IMR-90 (cell line): ENCODE data around the gene ARHGEF1. TPM values are rescaled to one million over a fixed set of nuclear protein-coding genes. Genes with fewer than 3 reads are reported as not detected.

ENCODE experiments used
- ATAC-seq: fragments of 200-7000 bp; cut with Tn5 transposase; 2 replicates; pipeline ENCODE4 v1.9.1; 2020; ENCODE audit warnings: low read depth, mild to moderate bottlenecking, moderate library complexity
- BruUV-seq: library from RNA; stranded (reverse); fragments of 400-500 nt; replicated peaks from 2 replicates; lab custom pipeline; 2021; lab: Mats Ljungman, UMichigan
- CTCF ChIA-PET: fragments of 300-600 bp; formaldehyde crosslinking; extraction: SDS; loops from one replicate; lab custom pipeline; 2021; ENCODE audit warnings: antibody characterized with exemption; lab: Yijun Ruan, JAX
- POLR2A ChIA-PET: fragments of 300-600 bp; sonication (Branson Sonifier 250); formaldehyde crosslinking; loops from one replicate; lab custom pipeline; 2022; ENCODE audit warnings: antibody characterized with exemption; ENCODE audit not compliant: unreplicated experiment; lab: Charles Lee
- DNase-seq: peaks from one replicate; pipeline ENCODE4 v3.0.0; 2013
- H2AFZ ChIP-seq: replicated peaks from 2 replicates; pipeline ENCODE3; 2013; ENCODE audit warnings: low read length, mild to moderate bottlenecking; ENCODE audit not compliant: poor library complexity
- H2AK5ac ChIP-seq: 2 replicates; pipeline ENCODE4 v1.6.1; 2013; ENCODE audit warnings: low read depth, low read length, inconsistent platforms
- H2AK9ac ChIP-seq: replicated peaks from 2 replicates; pipeline ENCODE3; 2013; ENCODE audit warnings: mild to moderate bottlenecking, low read depth, low read length, moderate library complexity; ENCODE audit not compliant: poor library complexity
- H2BK120ac ChIP-seq: 2 replicates; pipeline ENCODE4 v1.6.1; 2013; ENCODE audit warnings: low read depth, low read length, inconsistent platforms
- H2BK15ac ChIP-seq: 3 replicates; pipeline ENCODE4 v1.6.1; 2013; ENCODE audit warnings: low read depth, low read length, inconsistent platforms
- H2BK20ac ChIP-seq: 2 replicates; pipeline ENCODE4 v1.6.1; 2013; ENCODE audit warnings: low read depth, mild to moderate bottlenecking, inconsistent platforms, low read length, moderate library complexity
- H2BK5ac ChIP-seq: 2 replicates; pipeline ENCODE4 v1.6.1; 2013; ENCODE audit warnings: mild to moderate bottlenecking, low read depth, low read length, inconsistent platforms; ENCODE audit not compliant: poor library complexity, severe bottlenecking
- H3K14ac ChIP-seq: replicated peaks from 2 replicates; pipeline ENCODE4 v1.6.1; 2013; ENCODE audit warnings: low read depth, low read length, inconsistent platforms
- H3K18ac ChIP-seq: 2 replicates; pipeline ENCODE4 v1.6.1; 2013; ENCODE audit warnings: low read depth, low read length, control low read depth
- H3K23ac ChIP-seq: 2 replicates; pipeline ENCODE4 v1.6.1; 2013; ENCODE audit warnings: low read depth, low read length, inconsistent platforms
- H3K27ac ChIP-seq: 2 replicates; pipeline ENCODE4 v1.5.1; 2013; ENCODE audit warnings: mild to moderate bottlenecking, control low read depth, low read length; ENCODE audit not compliant: insufficient read depth
- H3K27me3 ChIP-seq: 2 replicates; pipeline ENCODE4 v1.6.1; 2013; ENCODE audit warnings: low read length; ENCODE audit not compliant: control insufficient read depth, insufficient read depth
- H3K36me3 ChIP-seq: 2 replicates; pipeline ENCODE4 v1.6.1; 2013; ENCODE audit warnings: low read length, mixed read lengths; ENCODE audit not compliant: control insufficient read depth, insufficient read depth
- H3K4ac ChIP-seq: 2 replicates; pipeline ENCODE4 v1.6.1; 2013; ENCODE audit warnings: low read depth, low read length, inconsistent platforms
- H3K4me1 ChIP-seq: 2 replicates; pipeline ENCODE4 v1.6.1; 2013; ENCODE audit warnings: low read length, mixed read lengths; ENCODE audit not compliant: control insufficient read depth, insufficient read depth
- H3K4me2 ChIP-seq: 2 replicates; pipeline ENCODE4 v1.6.1; 2013; ENCODE audit warnings: low read depth, mild to moderate bottlenecking, control low read depth, low read length, moderate library complexity
- H3K4me3 ChIP-seq: 2 replicates; pipeline ENCODE4 v1.5.1; 2013; ENCODE audit warnings: low read depth, mild to moderate bottlenecking, control low read depth, low read length, moderate library complexity; ENCODE audit not compliant: insufficient read depth
- H3K56ac ChIP-seq: 2 replicates; pipeline ENCODE4 v1.6.1; 2013; ENCODE audit warnings: low read length, inconsistent platforms; ENCODE audit not compliant: insufficient read depth; ENCODE audit errors: extremely low read depth
- H3K79me1 ChIP-seq, 2 experiments: 2 replicates each; pipeline ENCODE4 v1.6.1; 2013; ENCODE audit warnings: low read length in 2 of 2, inconsistent platforms in 1 of 2, low read depth in 1 of 2
- H3K9ac ChIP-seq: 2 replicates; pipeline ENCODE4 v1.6.1; 2013; ENCODE audit warnings: low read depth, low read length, control low read depth
- H3K9me1 ChIP-seq: 2 replicates; pipeline ENCODE4 v1.6.1; 2013; ENCODE audit warnings: low read length, inconsistent platforms; ENCODE audit not compliant: insufficient read depth
- H3K9me3 ChIP-seq: 2 replicates; pipeline ENCODE4 v1.6.1; 2013; ENCODE audit warnings: low read length; ENCODE audit not compliant: control insufficient read depth, insufficient read depth
- H4K20me1 ChIP-seq: 2 replicates; pipeline ENCODE4 v1.6.1; 2013; ENCODE audit warnings: low read length, inconsistent platforms; ENCODE audit not compliant: insufficient read depth
- H4K5ac ChIP-seq: 2 replicates; pipeline ENCODE4 v1.6.1; 2013; ENCODE audit warnings: mild to moderate bottlenecking, low read depth, low read length, control low read depth
- H4K8ac ChIP-seq, 2 experiments: 2 replicates each; pipeline ENCODE4 v1.6.1; 2013; ENCODE audit warnings: low read depth in 2 of 2, low read length in 2 of 2, control low read depth in 1 of 2, inconsistent platforms in 1 of 2
- H4K91ac ChIP-seq: 2 replicates; pipeline ENCODE4 v1.6.1; 2013; ENCODE audit warnings: low read depth, low read length, inconsistent platforms; ENCODE audit not compliant: insufficient read depth
- CHD1 ChIP-seq: IDR thresholded peaks from 2 replicates; pipeline ENCODE4 v1.6.1; 2012; ENCODE audit warnings: low read depth, low read length, improper control_type of control experiment
- CTCF ChIP-seq: conservative IDR thresholded peaks from 2 replicates; pipeline ENCODE4 v1.5.1; 2012; ENCODE audit warnings: mild to moderate bottlenecking, low read depth, low read length, improper control_type of control experiment
- ELK1 ChIP-seq: fragments of 150-350 bp; IDR thresholded peaks from 2 replicates; pipeline ENCODE4 v1.6.1; 2016; ENCODE audit warnings: low read depth, mild to moderate bottlenecking, low read length, moderate library complexity, borderline replicate concordance
- FOS ChIP-seq: fragments of 150-350 bp; IDR thresholded peaks from 2 replicates; pipeline ENCODE4 v1.6.1; 2016; ENCODE audit warnings: low read depth, low read length
- MXI1 ChIP-seq: IDR thresholded peaks from 2 replicates; pipeline ENCODE4 v1.6.1; 2012; ENCODE audit warnings: low read depth, mild to moderate bottlenecking, low read length, moderate library complexity, borderline replicate concordance
- POLR2A ChIP-seq: IDR thresholded peaks from 2 replicates; pipeline ENCODE4 v1.6.1; 2012; ENCODE audit warnings: mild to moderate bottlenecking, low read depth, low read length
- RAD21 ChIP-seq: IDR thresholded peaks from 2 replicates; pipeline ENCODE4 v1.6.1; 2012; ENCODE audit warnings: low read length, improper control_type of control experiment
- RFX5 ChIP-seq: IDR thresholded peaks from 2 replicates; pipeline ENCODE4 v1.8.0; 2012; ENCODE audit warnings: low read depth, mild to moderate bottlenecking, low read length, moderate library complexity
- USF2 ChIP-seq: fragments of 150-350 bp; IDR thresholded peaks from 2 replicates; pipeline ENCODE4 v1.6.1; 2017; ENCODE audit warnings: mild to moderate bottlenecking, antibody characterized with exemption, low read length, low read depth
- WGBS, 2 experiments: methylation state at CpG; one replicate each; pipeline versions ENCODE4 v1.1.5 to v1.1.7; 2013; ENCODE audit warnings: missing lambda C conversion rate in 2 of 2; ENCODE audit not compliant: insufficient read length in 1 of 2; ENCODE audit errors: extremely low coverage in 2 of 2; 5-methylcytosine and 5-hydroxymethylcytosine counted together
- dilution Hi-C: fragments of 300-500 bp; cut with HindIII; formaldehyde crosslinking; loops from one replicate; pipeline ENCODE4 v1.14.3; 2018; ENCODE audit warnings: low sequenced_read_pairs; ENCODE audit not compliant: unreplicated experiment
- in situ Hi-C: fragments of 300-500 bp; cut with MboI; formaldehyde crosslinking; loops from 3 replicates; pipeline ENCODE4 v1.14.3; 2019; ENCODE audit warnings: low sequenced_read_pairs, inconsistent platforms, mixed read lengths
- intact Hi-C: fragments of 100-400 bp; cut with micrococcal nuclease; formaldehyde crosslinking; loops from 2 replicates; pipeline ENCODE4 v1.10.0; 2022
- polyA plus RNA-seq, 3 experiments: library from polyadenylated mRNA; depleted of rRNA; stranded (reverse); fragments of >200 nt; gene quantifications; 2 replicates each; pipeline ENCODE4 v1.2.3, GENCODE V29; 2012; ENCODE audit warnings: low replicate concordance in 1 of 3
- total RNA-seq: library from RNA; depleted of rRNA; stranded (reverse); fragments of >200 nt; gene quantifications from 2 replicates; pipeline ENCODE4 v1.2.3, GENCODE V29; 2012

Gene ARHGEF1
- total and polyA plus RNA-seq, 2 of the 4 experiments (the other 2 are of a cell fraction) = 11.5 to 47.1 TPM

GRCh38 chr19:41868120-41868988 is 14.6 kb upstream of the ARHGEF1 start (continued):
- no peak for TF ChIP-seq ELK1

GRCh38 chr19:41868989-41869300 is 14.0 kb upstream of the ARHGEF1 start:
- BruUV-seq = no TSS peak
- peaks cover 3% of the 10 kb centered on the region; the same call in 1 of the 2 replicates for H3K4me1 ChIP-seq
- H3K18ac ChIP-seq = no peak overlapping the region
- H4K20me1 ChIP-seq = peaks cover 95% of the 10 kb centered on the region
- H2AFZ ChIP-seq = no peak overlapping the region
- no peak overlapping the region for H3K9ac ChIP-seq
- no peaks in the 10 kb centered on the region for H3K9me3 ChIP-seq
- ATAC-seq (no peak), DNase-seq (no peak)
- no peak overlapping the region for H4K5ac ChIP-seq
- CTCF ChIA-PET = no interaction called here
- 93% methylated on average over 7 of the region's 12 CpGs; no CpG with 5 or more reads in 1 of the 2 experiments for WGBS, 2 experiments
- H2BK5ac ChIP-seq = no peak overlapping the region
- H3K23ac ChIP-seq = no peak overlapping the region
- no peak overlapping the region for H3K4ac ChIP-seq
- intact Hi-C loops (no loop called here), dilution Hi-C loops (no loop called here), in situ Hi-C loops (no loop called here)
- H3K4me3 ChIP-seq = no peak overlapping the region
- peaks cover 10% of the 10 kb centered on the region; the same call in 1 of the 2 replicates for H3K9me1 ChIP-seq
- POLR2A ChIA-PET = no interaction called here
- no peak overlapping the region for H2BK20ac ChIP-seq
- H2AK5ac ChIP-seq = no peak overlapping the region
- no peak overlapping the region for H4K91ac ChIP-seq
- H3K14ac ChIP-seq = no peak overlapping the region
- no peak for TF ChIP-seq ELK1
- TF ChIP-seq FOS = no peak
- TF ChIP-seq RFX5 = no peak
- TF ChIP-seq USF2 = no peak
- TF ChIP-seq RAD21 = no peak
- TF ChIP-seq CHD1 = no peak
- TF ChIP-seq MXI1 = no peak
- no peak for TF ChIP-seq POLR2A
- no peak for TF ChIP-seq CTCF
- H3K79me1 ChIP-seq = peaks cover 21 to 53% of the 10 kb centered on the region in 2 experiments
- H3K27ac ChIP-seq = no peak overlapping the region
- no peaks in the 10 kb centered on the region for H3K27me3 ChIP-seq
- H2BK15ac ChIP-seq = no peak overlapping the region
- H3K4me2 ChIP-seq = no peak overlapping the region
- H4K8ac ChIP-seq = no peak overlapping the region
- H3K36me3 ChIP-seq = peaks cover 68% of the 10 kb centered on the region
- H2AK9ac ChIP-seq = no peak overlapping the region
- no peak overlapping the region for H2BK120ac ChIP-seq
- no peak overlapping the region for H3K56ac ChIP-seq
